Endothelial cell of umbilical vein (primary cell): Measurements from ENCODE around the gene SULT1C4. TPM values are rescaled to one million over a fixed set of nuclear protein-coding genes. Genes with fewer than 3 reads are reported as not detected.
A peak's percentile ranks its signal among the peaks of the same experiment; 100 is the strongest.

Experiments used
- Bru-seq: library from RNA; stranded (reverse); fragments of 400-500 nt; gene quantifications from one replicate; lab custom pipeline; 2021; lab: Mats Ljungman, UMichigan
- BruChase-seq, 2 experiments: library from RNA; stranded (reverse); fragments of 400-500 nt; gene quantifications; one replicate each; lab custom pipeline; 2021; lab: Mats Ljungman, UMichigan
- BruUV-seq: library from RNA; stranded (reverse); fragments of 400-500 nt; replicated peaks from 2 replicates; lab custom pipeline; 2021; lab: Mats Ljungman, UMichigan
- CTCF ChIA-PET: fragments of 300-600, 350-600 bp; sonication (Branson Sonifier 250); formaldehyde crosslinking; loops from one replicate; lab custom pipeline; 2021; ENCODE audit warnings: antibody characterized with exemption, inconsistent platforms; lab: Charles Lee
- POLR2A ChIA-PET: fragments of 300-600, 350-600 bp; sonication (Branson Sonifier 250); formaldehyde crosslinking; loops from one replicate; lab custom pipeline; 2021; ENCODE audit warnings: antibody characterized with exemption, inconsistent platforms; lab: Charles Lee
- DNase-seq: peaks from one replicate; pipeline ENCODE4 v3.0.0-alpha.2; 2011; ENCODE audit warnings: low read depth, low spot score
- FAIRE-seq: peaks from 2 replicates; lab custom pipeline; 2011; peaks lifted over from hg19 to GRCh38; lab: Jason Lieb, UNC
- H2AFZ ChIP-seq: 2 replicates; pipeline ENCODE4 v1.6.0; 2012; ENCODE audit warnings: low read depth, low read length, control low read depth, inconsistent platforms
- H3K27ac ChIP-seq: 2 replicates; pipeline ENCODE4 v1.5.1; 2011; ENCODE audit warnings: low read depth, mild to moderate bottlenecking, control low read depth, low read length, moderate library complexity; ENCODE audit not compliant: insufficient read depth
- H3K27me3 ChIP-seq, 2 experiments: 2 replicates each; pipeline versions ENCODE4 v1.6.0 to v1.6.1; 2011; ENCODE audit warnings: low read length in 2 of 2, mixed read lengths in 1 of 2; ENCODE audit not compliant: control insufficient read depth in 2 of 2, insufficient read depth in 2 of 2
- H3K36me3 ChIP-seq, 2 experiments: 2 replicates in 1 of 2; 3 replicates in 1 of 2; pipeline ENCODE4 v1.5.1; 2011; ENCODE audit warnings: low read length in 2 of 2, mild to moderate bottlenecking in 1 of 2, moderate library complexity in 1 of 2; ENCODE audit not compliant: control insufficient read depth in 2 of 2, insufficient read depth in 2 of 2; ENCODE audit errors: extremely low read depth in 1 of 2
- H3K4me1 ChIP-seq: 3 replicates; pipeline ENCODE4 v1.5.1; 2011; ENCODE audit warnings: mild to moderate bottlenecking, low read length; ENCODE audit not compliant: control insufficient read depth, insufficient read depth; ENCODE audit errors: extremely low read depth
- H3K4me2 ChIP-seq: 2 replicates; pipeline ENCODE4 v1.6.1; 2011; ENCODE audit warnings: low read length, control low read depth, mixed read lengths; ENCODE audit not compliant: insufficient read depth
- H3K4me3 ChIP-seq, 3 experiments: fragments of 200-600 bp in 1 of 3; sonication (generic), shearing (Covaris generic) in 1 of 3; replicated peaks in 1 of 3; 2 replicates each; pipeline ENCODE4 v1.5.1; 2011 to 2016; ENCODE audit warnings: control low read depth in 3 of 3, low read length in 3 of 3, mild to moderate bottlenecking in 2 of 3, inconsistent platforms in 1 of 3, low read depth in 1 of 3, moderate library complexity in 1 of 3; ENCODE audit not compliant: insufficient read depth in 1 of 3
- H3K79me2 ChIP-seq: 2 replicates; pipeline ENCODE4 v1.6.0; 2012; ENCODE audit warnings: low read length, inconsistent platforms; ENCODE audit not compliant: control insufficient read depth, insufficient read depth
- H3K9ac ChIP-seq: replicated peaks from 2 replicates; pipeline ENCODE3; 2011; ENCODE audit warnings: low read length, control low read depth; ENCODE audit not compliant: insufficient read depth; ENCODE audit errors: extremely low read depth
- H3K9me1 ChIP-seq: replicated peaks from 3 replicates; pipeline ENCODE4 v1.6.0; 2011; ENCODE audit warnings: mild to moderate bottlenecking, low read length; ENCODE audit not compliant: control insufficient read depth, insufficient read depth; ENCODE audit errors: extremely low read depth
- H3K9me3 ChIP-seq: replicated peaks from 2 replicates; pipeline ENCODE4 v1.5.1; 2012; ENCODE audit warnings: low read length, inconsistent platforms; ENCODE audit not compliant: control insufficient read depth, insufficient read depth
- H4K20me1 ChIP-seq: replicated peaks from 2 replicates; pipeline ENCODE3; 2011; ENCODE audit warnings: mild to moderate bottlenecking, low read length; ENCODE audit not compliant: control insufficient read depth, insufficient read depth; ENCODE audit errors: extremely low read depth
- EZH2 ChIP-seq: IDR thresholded peaks from 2 replicates; pipeline ENCODE4 v1.6.1; 2012; ENCODE audit warnings: borderline replicate concordance, low read depth, mild to moderate bottlenecking, moderate library complexity, low read length, inconsistent platforms; ENCODE audit not compliant: severe bottlenecking
- FOS ChIP-seq: IDR thresholded peaks from 2 replicates; pipeline ENCODE4 v1.6.1; 2011; ENCODE audit warnings: mild to moderate bottlenecking, low read length, moderate library complexity, borderline replicate concordance; ENCODE audit not compliant: insufficient read depth
- GATA2 ChIP-seq: IDR thresholded peaks from 2 replicates; pipeline ENCODE4 v1.7.0; 2011; ENCODE audit warnings: low read depth, mild to moderate bottlenecking, moderate library complexity, mixed read lengths, low read length; ENCODE audit not compliant: insufficient read length, insufficient read depth
- JUN ChIP-seq: IDR thresholded peaks from 2 replicates; pipeline ENCODE4 v1.6.1; 2011; ENCODE audit warnings: borderline replicate concordance, low read depth; ENCODE audit not compliant: insufficient read length, insufficient read depth
- MYC ChIP-seq: IDR thresholded peaks from one replicate; pipeline ENCODE4 v1.6.1; 2011; ENCODE audit warnings: mild to moderate bottlenecking, low read depth, low read length
- POLR2A ChIP-seq: IDR thresholded peaks from 2 replicates; pipeline ENCODE4 v1.6.1; 2012; ENCODE audit warnings: low read depth, mild to moderate bottlenecking, control low read depth, low read length
- POLR2AphosphoS5 ChIP-seq: IDR thresholded peaks from 2 replicates; pipeline ENCODE4 v1.6.1; 2012; ENCODE audit warnings: low read depth, mild to moderate bottlenecking, control low read depth, low read length, moderate library complexity; ENCODE audit not compliant: insufficient read depth
- dilution Hi-C: fragments of 300-500 bp; cut with MboI; formaldehyde crosslinking; loops from one replicate; pipeline ENCODE4 v1.15.0; 2019; ENCODE audit warnings: low sequenced_read_pairs; ENCODE audit not compliant: extremely low pct_ligation_motif_present
- intact Hi-C: fragments of 100-400 bp; cut with micrococcal nuclease; formaldehyde crosslinking; loops from one replicate; pipeline ENCODE4 v1.10.0; 2022
- long read RNA-seq: library from polyadenylated mRNA; stranded (forward); transcript quantifications from one replicate; pipeline ENCODE4 v2.0.0, GENCODE V29; 2021
- polyA minus RNA-seq, 3 experiments: library from RNA; depleted of rRNA, polyadenylated mRNA; stranded (reverse); fragments of >200 nt; gene quantifications; 1 replicate in 1 of 3; 2 replicates in 2 of 3; pipeline ENCODE4 v1.2.3, GENCODE V29; 2011
- polyA plus RNA-seq, 4 experiments: library from polyadenylated mRNA; depleted of rRNA in 3 of 4; stranded (reverse) in 3 of 4; unstranded in 1 of 4; fragments of >200 nt; gene quantifications; 2 replicates each; pipeline versions ENCODE4 v1.2.1 to v1.2.3, GENCODE V29; 2011 to 2012; ENCODE audit warnings: missing spikeins in 1 of 4
- total RNA-seq: library from RNA; stranded (reverse); gene quantifications from 2 replicates; pipeline ENCODE4 v1.2.3, GENCODE V29; 2021
- TF ChIP-seq, protein P1 (sequence below): IDR thresholded peaks from 2 replicates; pipeline ENCODE4 v1.6.1; 2011; ENCODE audit not compliant: insufficient read depth, insufficient read length

SULT1C4 gene
- 28.2 and 29.3 TPM in 2 replicates for total RNA-seq
- 12.0 and 17.2 TPM in 2 replicates for polyA plus RNA-seq
- 8.3 and 9.0 TPM in 2 replicates for polyA plus RNA-seq (2011; cell fraction: cytosol; rRNA removed)
- 45.7 and 46.1 TPM in 2 replicates for polyA plus RNA-seq (2011; cell fraction: nucleus; rRNA removed)
- polyA plus RNA-seq (2012): 6.4 and 17.5 TPM in 2 replicates
- polyA minus RNA-seq: 17.5 and 19.1 TPM in 2 replicates
- not detected for polyA minus RNA-seq (2011; cell fraction: cytosol; rRNA and poly(A)+ RNA removed)
- 37.5 and 40.7 TPM in 2 replicates for polyA minus RNA-seq (2011; cell fraction: nucleus; rRNA and poly(A)+ RNA removed)
- percentile 80 among the genes with signal in this experiment for Bru-seq, nascent RNA
- BruChase-seq, experiment 1, labeled RNA remaining after a 6-hour chase: percentile 86 among the genes with signal in this experiment
- percentile 78 among the genes with signal in this experiment for BruChase-seq, experiment 2, labeled RNA remaining after a 2-hour chase
- long read RNA-seq, transcript SULT1C4-201 (7 exons, 1,860 nt): minor isoform, 16 of 68 reads
- long read RNA-seq, transcript SULT1C4-202 (5 exons, 1,045 nt): major isoform, 33 of 68 reads
- long read RNA-seq, transcript SULT1C4-203 (2 exons, 1,757 nt): minor isoform, 9 of 68 reads
- long read RNA-seq, partial matches to known transcripts: 4 of 68 reads
- long read RNA-seq, other reads (novel, unspliced or antisense): 6 of 68 reads

DNA sequence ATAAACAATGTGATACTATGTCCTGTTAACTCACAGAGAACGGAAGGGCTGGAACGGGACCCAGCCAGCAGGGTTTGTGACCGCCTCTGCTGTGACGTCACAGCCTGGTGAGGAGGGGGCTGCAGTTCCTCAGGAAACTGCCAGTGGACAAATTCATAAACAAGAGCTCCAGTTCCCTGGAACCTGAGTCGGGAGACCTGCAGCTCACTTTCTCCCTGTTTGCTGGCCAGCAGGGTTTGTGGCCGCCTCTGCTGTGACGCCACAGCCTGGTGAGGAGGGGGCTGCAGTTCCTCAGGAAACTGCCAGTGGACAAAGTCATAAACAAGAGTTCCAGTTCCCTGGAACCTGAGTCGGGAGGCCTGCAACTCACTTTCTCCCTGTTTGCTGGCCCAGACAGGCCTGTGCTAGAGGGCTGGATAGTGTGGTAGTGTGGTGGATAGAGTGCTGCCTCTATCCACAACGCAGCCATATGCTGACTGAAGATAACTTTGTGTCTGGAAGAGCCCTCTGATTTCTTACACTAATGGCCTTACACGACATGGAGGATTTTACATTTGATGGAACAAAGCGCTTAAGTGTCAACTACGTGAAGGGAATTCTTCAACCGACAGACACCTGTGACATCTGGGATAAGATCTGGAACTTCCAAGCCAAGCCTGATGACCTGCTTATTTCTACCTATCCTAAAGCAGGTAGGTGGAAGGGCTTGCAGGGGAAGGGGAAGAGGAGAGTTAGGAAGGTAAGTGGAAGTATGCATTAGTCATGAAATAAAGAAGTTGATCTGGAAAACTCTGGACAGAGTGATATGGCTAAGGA lies at the start of gene SULT1C4:
TSS of gene SULT1C4 (plus strand) at position 140 of the 816 bp plus-strand sequence. CDS start at position 524, 384 bp downstream.
- DNase-seq (peak; percentile 95), FAIRE-seq (peak; percentile 56)
- Histone ChIP-seq H3K27me3 (peaks cover 0 to 3% of the 10 kb centered on the region in 2 experiments), H4K20me1 (no peaks in the 10 kb centered on the region), H3K9me1 (no peaks in the 10 kb centered on the region), H3K9me3 (no peaks in the 10 kb centered on the region), H2AFZ (peak within 1 kb of the TSS; percentile 96), H3K4me3 (peak within 1 kb of the TSS in 2 of 3 experiments; percentile 40 to 41), H3K36me3 (no peaks in the 10 kb centered on the region), H3K9ac (peak within 1 kb of the TSS; percentile 70), H3K27ac (peak within 1 kb of the TSS; percentile 72), H3K4me1 (peaks cover 13% of the 10 kb centered on the region), H3K79me2 (no peaks in the 10 kb centered on the region), H3K4me2 (peak within 1 kb of the TSS; percentile 46)
- dilution Hi-C loops (no loop called here), intact Hi-C loops (loop anchor here (1.0 kb wide), 1 partner anchor 11 kb away; no protein-coding TSS in a partner anchor)
- ChIA-PET POLR2A (interaction anchor here (0.7 to 1.4 kb wide), 2 partner anchors 10 to 72 kb away, joined by 3 to 4 read pairs; no protein-coding TSS in a partner anchor), CTCF (interaction anchor here (0.6 to 2.1 kb wide), 4 partner anchors 11 to 1398 kb away, joined by 3 to 4 read pairs (median 3); no protein-coding TSS in a partner anchor)
- BruUV-seq: TSS peak; percentile 63
- no peak for TF ChIP-seq FOS
- TF ChIP-seq POLR2A: peak; percentile 52
- TF ChIP-seq GATA2: no peak
- TF ChIP-seq, protein P1, sequence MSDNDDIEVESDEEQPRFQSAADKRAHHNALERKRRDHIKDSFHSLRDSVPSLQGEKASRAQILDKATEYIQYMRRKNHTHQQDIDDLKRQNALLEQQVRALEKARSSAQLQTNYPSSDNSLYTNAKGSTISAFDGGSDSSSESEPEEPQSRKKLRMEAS: no peak
- no peak for TF ChIP-seq JUN
- no peak for TF ChIP-seq MYC
- no peak for TF ChIP-seq EZH2
- TF ChIP-seq POLR2AphosphoS5: no peak
